Colonic mucosa (tissue), 4 donors: ENCODE results near the gene STK32B. TPM values are rescaled to one million over a fixed set of nuclear protein-coding genes. Genes with fewer than 3 reads are reported as not detected.

ENCODE experiments used
- DNase-seq: peaks from one replicate; pipeline ENCODE4 v3.0.0-alpha.2; 2020
- H3K27ac ChIP-seq: fragments of 200-600 bp; one replicate; pipeline ENCODE4 v1.8.0; 2021
- H3K27me3 ChIP-seq: fragments of 200-600 bp; one replicate; pipeline ENCODE4 v1.8.0; 2021
- H3K36me3 ChIP-seq: fragments of 200-600 bp; one replicate; pipeline ENCODE4 v1.8.0; 2021
- H3K4me1 ChIP-seq: fragments of 200-600 bp; one replicate; pipeline ENCODE4 v1.8.0; 2021; ENCODE audit warnings: mild to moderate bottlenecking
- H3K4me3 ChIP-seq: fragments of 200-600 bp; one replicate; pipeline ENCODE4 v1.8.0; 2021
- H3K9ac ChIP-seq, 2 donors: one replicate each; pipeline ENCODE4 v1.7.0; 2013; ENCODE audit warnings: control low read depth in 2 of 2, low read depth in 2 of 2, low read length in 2 of 2
- H3K9me3 ChIP-seq: fragments of 200-600 bp; one replicate; pipeline ENCODE4 v1.8.0; 2021
- intact Hi-C: fragments of 100-400 bp; cut with DNase I; formaldehyde crosslinking; loops from one replicate; pipeline ENCODE4 v1.14.1; 2022
- total RNA-seq, 2 donors: library from RNA; stranded (reverse); fragmentation: NEBNext Ultra II Directional in 1 of 2; extraction: Animal tissue kit (Norgen Biotek cat#: 25700) in 1 of 2; gene quantifications; one replicate each; pipeline ENCODE4 v1.2.1, GENCODE V29; 2021
- TF ChIP-seq, protein P1 (sequence below): fragments of 200-600 bp; IDR thresholded peaks from one replicate; pipeline ENCODE4 v1.8.0; 2022; ENCODE audit warnings: antibody characterized with exemption, mild to moderate bottlenecking
- donor health status: healthy.
- donor health status: DM: no; HTN: no; CAD: no.
- donor health status: DM: no; HTN: no; CAD: no.

STK32B gene
- total RNA-seq, 2 donors from 2014 or later: 0.64 to 0.82 TPM

DNA sequence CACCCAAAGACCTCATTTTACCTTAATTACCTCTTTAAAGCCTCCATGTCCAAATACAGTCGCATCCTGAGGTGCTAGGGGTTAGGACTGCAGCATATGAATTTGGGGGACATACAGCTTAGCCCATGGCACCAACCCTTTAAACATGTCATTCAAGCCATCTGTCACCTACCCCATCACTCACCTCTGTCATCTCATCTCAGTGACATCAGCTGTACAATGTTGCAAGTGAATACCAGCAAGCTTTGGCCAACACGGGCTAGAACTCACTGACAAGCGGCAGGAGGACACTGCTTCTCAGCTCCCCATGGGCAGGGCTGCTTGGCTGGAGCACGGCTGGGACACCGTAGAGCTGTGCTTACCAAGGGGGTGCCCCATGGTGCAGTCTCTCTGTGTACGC, 107.5 kb downstream of the STK32B start:
- DNase-seq: no peak
- Histone ChIP-seq H3K4me3 (no peak overlapping the region), H3K9ac (no peak overlapping the region), H3K4me1 (no peaks in the 10 kb centered on the region), H3K36me3 (no peaks in the 10 kb centered on the region), H3K9me3 (no peaks in the 10 kb centered on the region), H3K27me3 (no peaks in the 10 kb centered on the region), H3K27ac (no peak overlapping the region)
- TF ChIP-seq, protein P1, sequence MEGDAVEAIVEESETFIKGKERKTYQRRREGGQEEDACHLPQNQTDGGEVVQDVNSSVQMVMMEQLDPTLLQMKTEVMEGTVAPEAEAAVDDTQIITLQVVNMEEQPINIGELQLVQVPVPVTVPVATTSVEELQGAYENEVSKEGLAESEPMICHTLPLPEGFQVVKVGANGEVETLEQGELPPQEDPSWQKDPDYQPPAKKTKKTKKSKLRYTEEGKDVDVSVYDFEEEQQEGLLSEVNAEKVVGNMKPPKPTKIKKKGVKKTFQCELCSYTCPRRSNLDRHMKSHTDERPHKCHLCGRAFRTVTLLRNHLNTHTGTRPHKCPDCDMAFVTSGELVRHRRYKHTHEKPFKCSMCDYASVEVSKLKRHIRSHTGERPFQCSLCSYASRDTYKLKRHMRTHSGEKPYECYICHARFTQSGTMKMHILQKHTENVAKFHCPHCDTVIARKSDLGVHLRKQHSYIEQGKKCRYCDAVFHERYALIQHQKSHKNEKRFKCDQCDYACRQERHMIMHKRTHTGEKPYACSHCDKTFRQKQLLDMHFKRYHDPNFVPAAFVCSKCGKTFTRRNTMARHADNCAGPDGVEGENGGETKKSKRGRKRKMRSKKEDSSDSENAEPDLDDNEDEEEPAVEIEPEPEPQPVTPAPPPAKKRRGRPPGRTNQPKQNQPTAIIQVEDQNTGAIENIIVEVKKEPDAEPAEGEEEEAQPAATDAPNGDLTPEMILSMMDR: no peak
- intact Hi-C loops: no loop called here

DNA sequence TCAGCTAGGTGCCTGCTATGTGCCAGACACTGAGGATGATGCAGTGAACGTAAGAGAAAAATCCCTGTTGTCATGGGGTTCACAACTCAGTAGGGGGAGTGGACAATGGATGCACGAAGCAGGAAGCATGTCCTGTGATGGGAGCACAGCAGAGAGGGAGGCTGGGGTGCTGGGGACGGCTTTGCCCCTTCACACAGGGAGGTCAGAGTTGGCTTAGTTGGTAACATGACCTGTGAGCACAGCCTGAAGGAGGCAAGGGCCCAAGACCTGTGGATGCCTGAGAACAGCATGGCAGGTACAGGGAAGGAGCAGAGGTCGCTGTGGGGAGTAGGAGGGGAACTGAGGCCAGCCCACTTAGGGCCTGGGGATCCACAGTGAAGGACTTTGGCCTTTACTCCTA, 109.4 kb downstream of the STK32B start:
- H3K9me3 ChIP-seq: no peaks in the 10 kb centered on the region
- no peak for DNase-seq
- H3K4me3 ChIP-seq: no peak overlapping the region
- no peaks in the 10 kb centered on the region for H3K27me3 ChIP-seq
- no peak overlapping the region for H3K9ac ChIP-seq
- no peaks in the 10 kb centered on the region for H3K36me3 ChIP-seq
- intact Hi-C loops: no loop called here
- TF ChIP-seq, protein P1: no peak
- H3K27ac ChIP-seq: no peak overlapping the region
- H3K4me1 ChIP-seq: no peaks in the 10 kb centered on the region

DNA sequence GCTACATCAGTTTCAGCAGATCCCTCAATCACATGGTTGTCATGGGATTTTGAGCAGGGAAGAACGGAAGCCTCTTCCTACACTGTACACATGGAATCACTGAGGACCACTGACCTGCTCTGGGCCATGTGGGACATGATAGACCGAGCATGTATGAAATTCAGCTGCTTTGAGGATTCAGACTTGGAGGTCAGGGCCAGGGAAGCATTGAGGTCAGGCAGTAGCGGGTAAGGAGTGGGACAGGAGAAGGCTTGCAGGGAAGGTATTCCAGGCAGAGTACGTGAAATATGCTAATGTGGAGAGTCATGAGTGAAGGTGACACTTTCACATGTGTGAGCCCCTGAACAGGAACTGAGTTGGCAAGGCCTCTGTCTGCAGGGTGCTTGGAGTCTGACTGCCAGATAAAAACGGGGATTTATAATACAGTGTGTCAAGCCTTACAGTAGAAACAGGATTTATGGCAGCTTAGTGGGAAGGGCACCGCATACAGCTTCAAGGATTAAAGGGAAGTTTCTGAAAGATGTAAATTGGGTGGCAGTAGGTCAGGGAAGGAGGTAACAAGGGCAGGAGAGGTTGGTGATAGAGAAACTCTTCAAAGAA, 111.7 kb downstream of the STK32B start:
- Histone ChIP-seq H3K4me3 (no peak overlapping the region), H3K4me1 (no peaks in the 10 kb centered on the region), H3K9me3 (no peaks in the 10 kb centered on the region), H3K9ac (no peak overlapping the region), H3K27me3 (no peaks in the 10 kb centered on the region), H3K27ac (no peak overlapping the region), H3K36me3 (no peaks in the 10 kb centered on the region)
- intact Hi-C loops: no loop called here
- DNase-seq: no peak
- TF ChIP-seq, protein P1: no peak

DNA sequence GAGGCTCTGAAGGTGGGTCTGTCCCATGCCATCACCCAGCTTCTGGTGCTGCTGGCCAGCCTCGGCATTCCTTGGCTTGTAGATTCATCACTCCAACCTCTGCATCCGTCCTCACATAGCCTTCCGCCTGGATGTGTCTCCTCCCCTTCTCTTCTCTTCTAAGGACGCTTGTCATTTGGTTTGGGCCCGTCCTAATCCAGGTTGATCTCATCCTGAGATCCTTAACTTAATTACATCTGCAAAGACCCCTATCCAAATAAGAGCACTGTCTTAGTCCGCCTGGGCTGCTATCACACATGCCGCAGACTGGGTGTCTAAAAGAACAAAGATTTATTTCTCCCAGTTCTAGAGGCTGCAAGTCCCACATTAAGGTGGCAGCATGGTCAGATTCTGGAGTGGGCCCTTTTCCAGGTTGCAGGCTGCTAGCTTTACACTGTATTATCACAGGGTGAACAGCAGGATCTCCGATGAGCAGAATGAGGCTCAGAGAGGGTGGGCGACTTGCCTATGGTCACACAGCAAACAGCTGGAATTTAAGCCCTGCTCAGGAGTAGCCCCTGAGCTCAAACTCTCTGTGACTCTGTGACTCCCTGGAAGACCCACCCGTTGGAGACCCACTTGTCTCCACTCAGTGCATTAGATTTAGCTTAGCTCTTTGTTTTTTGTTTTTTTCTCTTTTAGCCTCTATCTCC, 113.1 kb downstream of the STK32B start:
- Histone ChIP-seq H3K4me3 (no peak overlapping the region), H3K4me1 (no peaks in the 10 kb centered on the region), H3K9ac (no peak overlapping the region), H3K9me3 (no peaks in the 10 kb centered on the region), H3K27ac (no peak overlapping the region), H3K36me3 (no peaks in the 10 kb centered on the region), H3K27me3 (no peaks in the 10 kb centered on the region)
- DNase-seq: no peak
- TF ChIP-seq, protein P1: no peak
- intact Hi-C loops: no loop called here

DNA sequence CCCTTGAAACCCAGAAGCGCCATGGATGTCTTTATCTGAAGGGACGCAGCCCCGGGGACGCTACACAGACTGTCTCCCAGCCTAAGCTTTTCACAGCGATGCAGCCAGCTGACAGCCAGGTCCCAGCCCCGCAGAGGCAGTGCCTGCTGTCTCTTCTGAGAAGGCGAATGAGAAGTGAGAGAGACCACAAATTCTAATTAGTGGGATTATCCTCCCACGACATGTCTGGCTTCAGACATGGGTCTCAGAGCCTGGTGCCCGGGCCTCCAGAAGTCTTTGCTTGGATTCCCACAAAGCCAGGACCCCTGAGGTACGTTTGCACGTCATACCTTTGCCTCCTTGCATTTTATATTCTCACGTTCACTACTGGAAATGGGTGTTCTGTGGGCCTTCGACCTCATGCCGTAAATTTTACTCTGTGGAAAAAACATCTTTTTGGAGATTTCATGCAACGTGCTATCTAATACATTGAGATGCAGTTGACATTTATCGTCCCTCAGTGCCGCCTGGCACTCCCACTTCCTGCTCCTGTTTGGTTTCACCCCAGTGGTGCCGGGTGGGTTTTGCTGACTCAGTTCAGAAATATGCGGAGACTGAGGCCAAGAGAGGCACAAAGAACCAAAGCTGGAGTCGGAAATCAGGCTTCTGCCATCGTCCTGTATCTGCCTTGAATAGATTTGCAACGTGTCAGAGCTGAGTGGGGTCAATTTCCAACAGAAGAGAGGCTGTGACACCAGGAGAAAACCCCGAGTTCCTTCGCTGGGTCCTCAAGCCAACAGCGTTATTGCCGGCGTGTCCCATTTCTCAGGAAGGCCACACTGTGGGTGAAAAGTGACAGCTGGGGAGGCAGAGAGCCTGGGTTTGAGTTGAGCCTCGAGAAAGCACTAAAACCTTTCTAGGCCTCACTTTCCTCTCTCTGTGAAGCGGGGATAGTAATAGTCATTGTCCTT, 114.4 kb downstream of the STK32B start:
- intact Hi-C loops: no loop called here

More for the DNA sequence above, 114.4 kb downstream of the STK32B start:
- no peak overlapping the region for H3K9ac ChIP-seq
- H3K9me3 ChIP-seq: no peaks in the 10 kb centered on the region
- no peak for DNase-seq
- no peak overlapping the region for H3K27ac ChIP-seq
- H3K4me1 ChIP-seq: no peaks in the 10 kb centered on the region
- H3K4me3 ChIP-seq: no peak overlapping the region
- H3K36me3 ChIP-seq: no peaks in the 10 kb centered on the region
- no peaks in the 10 kb centered on the region for H3K27me3 ChIP-seq
- TF ChIP-seq, protein P1: no peak
